Panc1 (cell line): ENCODE data around the gene PTPRE. TPM values are rescaled to one million over a fixed set of nuclear protein-coding genes. Genes with fewer than 3 reads are reported as not detected.

Experiments used
- ATAC-seq: fragments of 200-7000 bp; cut with Tn5 transposase; 2 replicates; pipeline ENCODE4 v1.9.1; 2020; ENCODE audit warnings: mild to moderate bottlenecking, moderate library complexity
- BruUV-seq: library from RNA; stranded (reverse); fragments of 400-500 nt; replicated peaks from 2 replicates; lab custom pipeline; 2021; lab: Mats Ljungman, UMichigan
- CTCF ChIA-PET: fragments of 300-600 bp; sonication (Branson Sonifier 250); formaldehyde crosslinking; loops from one replicate; lab custom pipeline; 2022; ENCODE audit warnings: antibody characterized with exemption; lab: Charles Lee
- POLR2A ChIA-PET: fragments of 300-600 bp; sonication (Branson Sonifier 250); formaldehyde crosslinking; loops from one replicate; lab custom pipeline; 2022; ENCODE audit warnings: antibody characterized with exemption; lab: Charles Lee
- DNase-seq: peaks from one replicate; pipeline ENCODE4 v3.0.0-alpha.2; 2010; ENCODE audit warnings: low read depth, low spot score
- H3K27ac ChIP-seq: 2 replicates; pipeline ENCODE4 v1.5.1; 2011; ENCODE audit warnings: mild to moderate bottlenecking, low read length, inconsistent platforms
- H3K27me3 ChIP-seq: fragments of 200-500 bp; sonication (Bioruptor generic); 2 replicates; pipeline ENCODE4 v1.6.0; 2014; ENCODE audit warnings: low read length, inconsistent platforms; ENCODE audit not compliant: control insufficient read depth, insufficient read depth
- H3K36me3 ChIP-seq: fragments of 200-500 bp; sonication (Bioruptor generic); 2 replicates; pipeline ENCODE4 v1.5.1; 2014; ENCODE audit warnings: inconsistent platforms, mild to moderate bottlenecking, low read length, moderate library complexity; ENCODE audit not compliant: control insufficient read depth, insufficient read depth
- H3K4me1 ChIP-seq: 2 replicates; pipeline ENCODE4 v1.5.1; 2011; ENCODE audit warnings: inconsistent platforms, mild to moderate bottlenecking, low read length, moderate library complexity; ENCODE audit not compliant: control insufficient read depth, insufficient read depth
- H3K4me3 ChIP-seq, 2 experiments: 2 replicates each; pipeline ENCODE4 v1.5.1; 2011 to 2012; ENCODE audit warnings: low read depth in 2 of 2, low read length in 2 of 2, mild to moderate bottlenecking in 2 of 2, inconsistent platforms in 1 of 2, moderate library complexity in 1 of 2
- H3K9me3 ChIP-seq: fragments of 200-500 bp; sonication (Bioruptor generic); 2 replicates; pipeline ENCODE4 v1.5.1; 2014; ENCODE audit warnings: low read depth, mild to moderate bottlenecking, inconsistent platforms, low read length, moderate library complexity; ENCODE audit not compliant: control insufficient read depth, insufficient read depth
- CTCF ChIP-seq: fragments of 450-650 bp; IDR thresholded peaks from 2 replicates; pipeline ENCODE4 v1.5.1; 2017; ENCODE audit warnings: mild to moderate bottlenecking
- POLR2AphosphoS5 ChIP-seq: IDR thresholded peaks from 2 replicates; pipeline ENCODE4 v1.6.1; 2012; ENCODE audit warnings: mild to moderate bottlenecking, low read depth, low read length, moderate library complexity
- REST ChIP-seq, 2 experiments: IDR thresholded peaks; 2 replicates each; pipeline ENCODE4 v1.6.1; 2011 to 2012; ENCODE audit warnings: low read depth in 2 of 2, control low read depth in 1 of 2, low read length in 1 of 2, mild to moderate bottlenecking in 1 of 2, moderate library complexity in 1 of 2; ENCODE audit not compliant: insufficient read depth in 1 of 2
- SIN3A ChIP-seq: IDR thresholded peaks from 2 replicates; pipeline ENCODE4 v1.6.1; 2012; ENCODE audit warnings: low read depth, mild to moderate bottlenecking, low read length, moderate library complexity, borderline replicate concordance; ENCODE audit not compliant: insufficient read depth
- TCF7L2 ChIP-seq: IDR thresholded peaks from 2 replicates; pipeline ENCODE4 v1.6.1; 2011; ENCODE audit warnings: mild to moderate bottlenecking, low read depth, low read length, inconsistent platforms
- in situ Hi-C: cut with HindIII; loops from 2 replicates; pipeline ENCODE4 v1.10.0; 2016; ENCODE audit warnings: low sequenced_read_pairs, low pct_unique_long_range_greater_than_20kb
- intact Hi-C: fragments of 100-400 bp; cut with micrococcal nuclease; formaldehyde crosslinking; loops from one replicate; pipeline ENCODE4 v1.10.0; 2022; ENCODE audit not compliant: unreplicated experiment
- total RNA-seq: library from RNA; stranded (reverse); gene quantifications from one replicate; pipeline ENCODE4 v1.2.1, GENCODE V29; 2021; ENCODE audit not compliant: unreplicated experiment

Gene PTPRE
- total RNA-seq, 1 experiment from 2014 or later, result 0.44 TPM

GRCh38 chr10:128072941-128073645, 166.2 kb downstream of the PTPRE start:
- ChIA-PET CTCF (no interaction called here), POLR2A (no interaction called here)
- no peak overlapping the region for H3K4me3 ChIP-seq
- TF ChIP-seq REST (IDR thresholded peaks at IDR 0.05; ENCODE audit: insufficient read depth in 1 of 2, low read depth in 2 of 2, low read length in 1 of 2), result no peak
- TF ChIP-seq CTCF, result no peak
- no peak for TF ChIP-seq SIN3A
- no peak for TF ChIP-seq TCF7L2
- no peak for TF ChIP-seq POLR2AphosphoS5
- ATAC-seq (no peak), DNase-seq (no peak)
- H3K27ac ChIP-seq, result no peak overlapping the region
- no TSS peak for BruUV-seq
- H3K36me3 ChIP-seq, result no peaks in the 10 kb centered on the region
- H3K9me3 ChIP-seq, result no peaks in the 10 kb centered on the region
- H3K4me1 ChIP-seq, result peaks cover 4% of the 10 kb centered on the region; the same call in 1 of the 2 replicates
- in situ Hi-C loops (no loop called here), intact Hi-C loops (no loop called here)
- H3K27me3 ChIP-seq, result peaks cover 9% of the 10 kb centered on the region

- no TSS peak for BruUV-seq
- Histone ChIP-seq H3K27ac (no peak overlapping the region), H3K9me3 (no peaks in the 10 kb centered on the region), H3K27me3 (peaks cover 9% of the 10 kb centered on the region), H3K36me3 (no peaks in the 10 kb centered on the region), H3K4me3 (no peak overlapping the region), H3K4me1 (peaks cover 4% of the 10 kb centered on the region; the same call in 1 of the 2 replicates)
- ChIA-PET POLR2A (no interaction called here), CTCF (no interaction called here)
- TF ChIP-seq SIN3A (no peak), CTCF (no peak), REST (IDR thresholded peaks at IDR 0.05; ENCODE audit: insufficient read depth in 1 of 2, low read depth in 2 of 2, low read length in 1 of 2) (no peak), POLR2AphosphoS5 (no peak), TCF7L2 (no peak)
- ATAC-seq (no peak), DNase-seq (no peak)
- in situ Hi-C loops (no loop called here), intact Hi-C loops (no loop called here)
These were observed 167.0 kb downstream of the PTPRE start for GRCh38 chr10:128073890-128074289.
